HG02623 (cell line): Measurements from ENCODE around the gene SEC63.
"Not testable (repeated sequence)": the region's sequence is repeated elsewhere in the genome, so short reads cannot be mapped to it uniquely, and the experiment has no call there.

Source experiments
- ATAC-seq: cut with Tn5 transposase; IDR thresholded peaks from one replicate; pipeline ENCODE4 v1.9.1; 2021; ENCODE audit warnings: moderate library complexity; ENCODE audit not compliant: unreplicated experiment

SEC63 gene, protein sequence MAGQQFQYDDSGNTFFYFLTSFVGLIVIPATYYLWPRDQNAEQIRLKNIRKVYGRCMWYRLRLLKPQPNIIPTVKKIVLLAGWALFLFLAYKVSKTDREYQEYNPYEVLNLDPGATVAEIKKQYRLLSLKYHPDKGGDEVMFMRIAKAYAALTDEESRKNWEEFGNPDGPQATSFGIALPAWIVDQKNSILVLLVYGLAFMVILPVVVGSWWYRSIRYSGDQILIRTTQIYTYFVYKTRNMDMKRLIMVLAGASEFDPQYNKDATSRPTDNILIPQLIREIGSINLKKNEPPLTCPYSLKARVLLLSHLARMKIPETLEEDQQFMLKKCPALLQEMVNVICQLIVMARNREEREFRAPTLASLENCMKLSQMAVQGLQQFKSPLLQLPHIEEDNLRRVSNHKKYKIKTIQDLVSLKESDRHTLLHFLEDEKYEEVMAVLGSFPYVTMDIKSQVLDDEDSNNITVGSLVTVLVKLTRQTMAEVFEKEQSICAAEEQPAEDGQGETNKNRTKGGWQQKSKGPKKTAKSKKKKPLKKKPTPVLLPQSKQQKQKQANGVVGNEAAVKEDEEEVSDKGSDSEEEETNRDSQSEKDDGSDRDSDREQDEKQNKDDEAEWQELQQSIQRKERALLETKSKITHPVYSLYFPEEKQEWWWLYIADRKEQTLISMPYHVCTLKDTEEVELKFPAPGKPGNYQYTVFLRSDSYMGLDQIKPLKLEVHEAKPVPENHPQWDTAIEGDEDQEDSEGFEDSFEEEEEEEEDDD

DNA sequence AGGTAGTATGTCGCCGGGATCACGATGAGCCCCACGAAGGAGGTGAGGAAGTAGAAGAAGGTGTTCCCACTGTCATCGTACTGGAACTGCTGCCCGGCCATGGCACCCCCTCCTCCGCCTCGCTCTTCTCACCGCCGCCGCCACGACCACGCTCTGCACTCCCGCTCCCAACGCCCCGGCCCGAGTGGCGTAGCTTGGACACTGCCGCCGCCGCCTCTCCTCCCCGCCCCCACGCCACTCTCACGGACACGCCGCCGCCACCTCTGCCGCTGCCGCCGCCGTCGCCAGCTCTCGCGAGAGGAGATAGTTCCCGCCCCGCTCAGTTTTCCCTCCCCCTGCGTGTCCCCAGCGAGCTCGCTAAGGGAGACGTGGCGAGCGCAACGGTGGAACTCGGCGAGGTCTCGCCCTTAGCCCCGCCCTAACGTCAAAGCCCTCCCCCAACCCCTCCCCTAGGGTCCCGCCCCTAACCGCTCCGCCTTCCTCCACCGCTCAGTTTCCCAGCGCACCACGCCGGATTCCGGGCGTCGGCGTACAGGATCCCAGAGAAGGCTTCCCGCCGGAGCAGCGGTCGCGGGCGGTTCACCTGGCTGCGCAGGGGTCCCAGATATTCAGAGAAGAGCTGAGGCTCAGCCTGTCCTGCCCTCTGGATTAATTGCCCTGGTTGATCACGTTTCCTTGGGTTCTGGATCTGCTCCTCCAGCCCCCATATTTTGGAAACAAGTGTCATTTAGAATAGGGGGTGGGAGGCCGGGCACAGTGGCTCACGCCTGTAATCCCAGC is at the start of gene SEC63:
Gene SEC63 (minus strand): TSS at position 300 of the 780 bp plus-strand sequence. CDS start 199 bp downstream, at position 101.
- ATAC-seq: peak; percentile 91

DNA sequence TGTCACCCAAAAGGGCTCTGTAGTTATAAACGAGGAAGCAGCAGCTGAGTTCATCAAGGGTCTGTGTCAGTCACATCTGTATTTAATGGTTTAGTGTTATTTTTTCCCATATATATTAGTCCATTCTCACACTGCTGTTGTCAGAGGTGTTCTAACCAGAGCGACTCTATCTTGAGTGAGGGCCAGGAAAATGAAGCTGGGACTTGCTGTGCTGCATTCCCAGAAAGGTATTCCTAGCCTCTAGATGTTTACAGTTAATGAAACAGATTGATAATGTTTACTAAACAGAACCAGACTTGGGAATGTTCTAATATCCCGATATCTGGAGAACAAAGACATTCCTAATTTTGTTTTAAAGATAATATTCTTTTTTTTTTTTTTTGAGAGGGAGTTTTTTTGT is 48.0 kb upstream of the SEC63 start:
- no peak for ATAC-seq

DNA sequence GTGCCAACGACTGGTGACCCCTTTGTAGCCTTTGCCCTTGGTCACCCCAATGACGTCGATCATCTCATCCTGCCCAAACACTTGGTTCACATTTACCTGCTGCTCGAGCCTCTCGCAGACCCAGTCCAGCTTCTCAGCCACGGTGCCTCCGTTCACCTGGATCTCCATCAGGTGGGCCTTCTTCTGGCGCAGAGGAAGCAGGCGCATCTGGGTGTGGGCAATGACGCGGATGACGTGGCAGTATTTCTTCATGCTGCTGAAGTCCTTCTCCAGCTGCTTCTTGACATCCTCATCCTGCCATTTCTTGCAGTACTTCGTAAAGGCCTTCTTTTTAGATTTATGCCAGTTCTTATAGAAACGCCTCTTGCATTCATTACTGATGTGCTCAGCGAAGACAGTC is 46.9 kb upstream of the SEC63 start:
- ATAC-seq: no peak

DNA sequence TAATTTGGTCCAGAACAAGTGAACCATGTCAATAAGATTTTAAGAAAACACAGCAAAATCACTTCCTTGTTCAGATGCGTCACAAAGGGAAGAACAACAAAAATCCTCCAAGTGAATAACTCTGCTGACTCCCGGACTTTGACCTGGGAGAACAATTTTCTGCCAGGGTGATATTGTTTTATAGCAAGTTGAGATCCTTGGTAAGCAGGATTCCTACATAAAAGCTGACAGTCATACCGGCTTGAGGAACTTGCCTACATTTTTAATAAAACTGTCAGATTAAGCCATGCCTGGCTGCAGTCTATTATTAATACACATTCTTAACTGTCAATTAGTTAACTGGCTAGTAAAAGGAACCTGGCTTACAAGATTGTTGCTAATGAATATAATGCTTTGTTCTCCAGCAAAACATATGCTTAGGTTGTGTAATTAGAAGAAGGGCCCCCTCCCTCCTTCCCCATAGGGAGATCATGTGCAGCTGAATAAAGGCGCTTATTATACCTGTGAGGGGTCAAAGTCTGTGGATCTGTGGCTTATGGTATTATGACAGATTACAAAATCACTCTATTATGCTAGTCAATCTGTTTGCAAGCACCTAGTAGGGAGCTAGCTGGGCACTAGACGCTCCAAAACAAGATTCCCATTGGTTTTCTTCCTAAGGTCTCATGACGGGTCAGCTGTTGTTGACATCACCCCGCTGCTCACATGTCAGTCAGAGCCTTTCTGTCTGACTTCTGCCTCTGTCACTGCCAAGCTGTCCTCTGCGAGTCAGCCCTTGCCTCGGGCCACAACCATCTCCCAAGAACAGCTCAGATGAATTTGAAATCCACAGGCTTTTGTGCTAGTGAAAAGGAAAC is 44.6 kb upstream of the SEC63 start:
- ATAC-seq: no peak

DNA sequence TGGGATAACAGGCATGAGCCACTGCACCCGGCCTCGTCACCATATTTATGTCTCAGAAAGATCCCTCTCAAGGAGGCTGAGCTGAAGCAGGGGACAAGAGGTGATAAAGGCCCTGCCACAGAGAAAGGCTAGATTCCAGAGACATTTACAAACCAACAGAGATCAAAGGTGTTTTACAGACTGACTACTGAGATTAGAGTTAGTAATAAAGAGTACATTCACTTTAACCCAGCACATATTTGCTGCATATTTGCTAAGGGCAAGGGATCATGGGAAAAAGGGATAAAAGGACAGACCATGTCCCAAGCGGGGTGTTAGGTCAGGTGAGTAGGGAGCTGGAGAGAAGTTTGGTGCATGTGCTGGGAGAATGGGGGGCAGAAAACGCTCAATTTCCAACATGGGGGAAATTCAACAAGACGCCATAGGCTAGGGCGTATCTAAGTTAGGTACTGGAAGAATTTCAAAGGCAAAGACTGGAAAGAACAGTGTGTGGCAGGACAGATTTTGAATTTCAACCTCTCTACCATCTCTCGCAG is 43.8 kb upstream of the SEC63 start:
- ATAC-seq: no peak

DNA sequence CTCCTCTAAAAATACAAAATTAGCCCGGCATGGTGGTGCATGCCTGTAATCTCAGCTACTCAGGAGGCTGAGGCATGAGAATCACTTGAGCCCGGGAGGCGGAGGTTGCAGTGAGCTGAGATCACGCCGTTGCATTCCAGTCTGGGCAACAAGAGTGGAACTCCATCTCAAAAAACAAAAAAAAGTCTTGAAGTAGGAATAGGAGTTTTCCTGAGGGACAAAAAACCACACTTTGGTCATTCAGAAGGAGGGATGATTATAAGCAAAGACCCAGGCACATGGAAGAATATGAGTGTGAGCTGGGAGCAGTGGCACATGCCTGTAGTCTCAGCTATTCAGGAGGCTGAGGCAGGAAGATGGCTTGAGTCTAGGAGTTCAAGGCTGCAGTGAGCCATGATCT is 42.3 kb upstream of the SEC63 start:
- not testable (repeated sequence) for ATAC-seq

GRCh38 chr6:107999341-107999740 is 41.3 kb upstream of the SEC63 start:
- no peak for ATAC-seq

DNA sequence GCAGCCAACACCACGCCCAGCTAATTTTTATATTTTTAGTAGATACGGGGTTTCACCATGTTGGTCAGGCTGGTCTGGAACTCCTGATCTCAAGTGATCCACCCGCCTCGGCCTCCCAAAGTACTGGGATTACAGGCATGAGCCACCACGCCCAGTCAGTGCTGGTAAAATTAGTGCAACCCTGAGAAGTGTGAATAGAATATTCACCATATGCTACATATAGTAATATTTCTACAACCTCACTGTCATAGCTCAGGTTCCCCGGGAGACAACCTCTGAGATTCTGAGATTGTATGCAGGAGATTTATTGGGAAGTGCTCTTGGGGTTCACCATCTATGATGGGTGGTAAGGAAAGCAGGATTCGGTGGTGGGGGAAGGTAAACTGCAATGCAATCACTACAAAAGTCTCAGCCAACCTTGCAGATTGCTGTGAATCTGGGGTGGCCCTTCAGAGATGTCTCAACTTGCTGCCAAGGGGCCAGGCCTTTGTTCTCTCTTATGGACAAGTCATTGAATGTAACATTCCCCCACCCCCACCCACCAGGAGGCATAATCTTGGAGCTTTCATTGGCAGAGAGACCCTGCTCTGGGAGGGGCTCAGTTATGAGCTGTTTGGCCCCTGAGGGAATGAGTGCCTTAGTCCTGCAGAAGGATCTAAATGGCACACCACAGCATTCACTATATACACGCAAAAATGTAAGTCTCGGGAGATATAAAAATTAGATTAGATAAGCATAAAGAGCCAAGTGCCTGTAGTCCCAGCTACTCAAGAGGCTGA is 34.0 kb upstream of the SEC63 start:
- ATAC-seq: no peak

GRCh38 chr6:107991061-107991460 is 33.1 kb upstream of the SEC63 start:
- no peak for ATAC-seq

DNA sequence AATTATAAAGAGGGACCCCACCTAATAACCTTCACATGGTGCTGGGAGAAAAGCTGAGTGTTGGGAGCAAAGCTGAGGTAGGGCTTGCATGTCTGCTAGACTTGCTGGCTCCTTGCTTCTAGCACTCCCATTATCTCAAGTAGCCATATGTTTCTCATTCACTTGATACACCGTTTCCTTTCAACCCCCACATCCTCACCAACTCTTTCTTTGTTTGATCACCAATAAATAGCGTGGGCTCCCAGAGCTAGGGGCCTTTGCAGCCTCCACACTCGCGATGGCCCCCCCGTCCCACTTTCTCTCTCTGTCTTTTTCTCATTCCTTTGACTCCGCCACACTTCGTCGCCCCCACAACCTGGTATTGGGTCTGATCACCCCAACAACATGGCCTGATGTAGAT is 32.6 kb upstream of the SEC63 start:
- not testable (repeated sequence) for ATAC-seq

GRCh38 chr6:107989166-107990094 is 31.4 kb upstream of the SEC63 start:
- ATAC-seq: no peak

DNA sequence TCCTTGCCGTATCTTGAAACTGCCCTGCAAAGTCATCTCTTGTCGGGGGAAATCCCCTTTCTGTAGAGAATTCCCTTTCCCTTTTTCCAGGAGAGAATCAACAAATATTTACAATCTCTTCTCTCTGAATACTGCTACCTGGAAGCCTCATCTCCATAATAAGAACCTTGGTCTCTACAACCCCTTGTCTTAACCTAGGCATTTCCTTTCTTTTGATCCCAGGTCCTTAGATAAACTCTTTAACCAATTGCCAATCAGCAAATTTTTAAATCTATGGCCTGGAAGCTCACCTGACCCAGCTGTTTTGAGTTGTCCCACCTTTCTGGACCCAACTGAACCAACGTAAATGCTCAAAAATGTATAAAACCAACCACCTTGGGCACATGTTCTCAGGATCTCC is 30.6 kb upstream of the SEC63 start:
- ATAC-seq: no peak

GRCh38 chr6:107987805-107988204 is 29.8 kb upstream of the SEC63 start:
- ATAC-seq: no peak

DNA sequence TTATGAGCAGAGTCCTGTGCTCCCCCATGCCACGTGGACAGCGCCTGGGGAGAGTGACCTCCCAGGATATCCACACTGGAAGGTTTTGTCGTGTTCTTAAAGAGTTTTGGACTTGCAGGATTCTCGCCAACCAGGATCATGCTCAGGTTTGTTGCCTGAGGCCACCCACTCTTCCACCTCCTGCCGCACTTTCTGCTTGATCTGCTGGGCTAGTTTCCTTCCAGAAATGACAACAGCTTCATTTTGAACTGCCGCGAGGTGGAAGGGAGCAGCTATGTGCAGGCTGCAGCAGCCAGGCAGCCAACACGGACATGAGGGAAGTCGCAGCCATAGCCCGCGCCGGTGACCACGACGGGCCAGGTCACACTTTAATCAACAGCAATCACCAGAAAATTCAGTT is 27.7 kb upstream of the SEC63 start:
- ATAC-seq: no peak

DNA sequence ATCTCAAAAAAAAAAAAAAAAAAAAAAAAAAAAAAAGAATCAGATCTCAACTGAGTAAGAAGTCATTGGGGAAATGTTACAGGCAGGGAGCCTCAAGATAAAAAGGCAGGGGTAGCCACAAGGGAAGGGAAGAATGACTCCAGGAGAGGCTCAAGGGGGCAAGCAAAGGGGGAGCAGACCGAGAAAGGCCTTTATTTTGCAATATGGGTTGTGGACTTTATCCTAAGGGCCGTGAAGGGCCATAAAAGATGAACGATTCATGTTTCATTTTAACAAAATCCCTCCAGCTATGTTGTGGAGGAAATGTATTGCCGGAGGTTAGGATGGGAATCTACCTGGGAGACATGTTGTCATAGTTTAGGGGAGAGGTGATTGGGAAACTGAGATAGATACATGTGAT is 25.8 kb upstream of the SEC63 start:
- ATAC-seq: no peak

DNA sequence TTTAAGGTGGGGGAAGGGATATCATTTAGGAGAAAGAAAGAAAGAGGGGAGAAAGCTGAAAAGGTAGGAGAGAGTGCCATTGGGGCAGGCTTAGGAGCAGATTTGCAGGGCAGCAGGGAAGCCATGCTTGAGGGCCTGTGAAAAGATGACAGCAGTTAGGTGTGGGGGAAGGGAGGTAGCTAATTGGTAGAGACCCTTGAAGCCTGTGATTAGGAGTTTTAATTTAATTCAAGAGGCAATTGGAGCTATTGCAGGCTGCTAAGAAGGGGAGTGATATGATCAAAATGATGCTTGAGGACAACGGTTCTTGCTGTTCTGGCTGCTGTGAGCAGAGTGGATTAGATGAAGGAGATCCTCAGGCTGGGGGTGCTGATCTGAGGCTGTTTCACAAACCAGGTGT is 24.5 kb upstream of the SEC63 start:
- no peak for ATAC-seq

DNA sequence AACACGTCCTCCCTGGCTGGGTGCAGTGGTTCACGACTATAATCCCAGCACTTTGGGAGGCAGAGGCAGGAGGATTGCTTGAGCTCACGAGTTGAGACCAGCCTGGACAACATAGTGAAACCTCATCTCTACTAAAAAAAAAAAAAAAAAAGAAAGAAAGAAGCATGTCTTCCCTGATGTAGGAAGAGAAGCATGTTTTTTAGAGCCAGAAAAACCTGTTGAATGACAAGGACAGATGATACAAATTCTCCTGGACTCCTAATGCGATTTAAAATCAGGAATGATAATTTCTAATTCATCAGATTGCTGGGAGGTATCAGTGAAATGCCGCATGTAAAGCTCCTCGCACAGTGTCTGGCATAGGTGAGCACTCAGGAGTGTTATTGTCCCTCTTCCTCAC is 23.7 kb upstream of the SEC63 start:
- ATAC-seq: no peak

DNA sequence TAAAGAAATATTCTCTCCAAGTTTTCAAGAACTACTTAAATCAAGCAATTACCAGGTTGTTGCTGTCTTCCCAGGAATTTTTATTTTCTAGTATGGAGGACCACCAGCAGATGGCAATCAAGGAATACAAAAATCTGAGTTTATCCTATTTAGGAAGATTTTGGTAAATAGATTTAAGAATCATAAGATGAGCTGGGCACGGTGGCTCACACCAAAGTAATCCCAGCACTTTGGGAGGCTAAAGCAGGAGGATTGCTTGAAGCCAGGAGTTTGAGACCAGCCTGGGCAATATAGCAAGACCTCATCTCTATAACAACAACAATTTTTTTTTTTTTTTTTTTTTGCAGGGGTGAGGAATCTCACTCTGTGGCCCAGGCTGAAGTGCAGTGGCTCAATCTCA is 19.3 kb upstream of the SEC63 start:
- no peak for ATAC-seq
